Cardiac muscle cell (in vitro differentiated cells and primary cell): ENCODE results near the gene NAA40. TPM values are rescaled to one million over a fixed set of nuclear protein-coding genes. Genes with fewer than 3 reads are reported as not detected.

Source experiments
- DNase-seq, 2 donors: peaks; one replicate each; pipeline versions ENCODE4 v3.0.0 to v3.0.0-alpha.2; 2010 to 2017; ENCODE audit warnings: low read depth in 1 of 2, low spot score in 1 of 2
- H3K27ac ChIP-seq: fragments of 200-600 bp; sonication (generic); 2 replicates; pipeline ENCODE4 v1.5.1; 2016
- H3K27me3 ChIP-seq: fragments of 200-600 bp; sonication (generic); 2 replicates; pipeline ENCODE4 v1.6.0; 2016; ENCODE audit warnings: control low read depth
- H3K36me3 ChIP-seq: fragments of 200-600 bp; sonication (generic); 2 replicates; pipeline ENCODE4 v1.5.1; 2016; ENCODE audit warnings: control low read depth
- H3K4me1 ChIP-seq: fragments of 200-600 bp; sonication (generic); 2 replicates; pipeline ENCODE4 v1.8.1; 2017; ENCODE audit warnings: low read depth, mild to moderate bottlenecking, mixed run types
- H3K4me3 ChIP-seq: fragments of 200-600 bp; sonication (generic); 2 replicates; pipeline ENCODE4 v1.5.1; 2016; ENCODE audit warnings: mild to moderate bottlenecking
- H3K9me3 ChIP-seq: fragments of 200-600 bp; sonication (generic); 2 replicates; pipeline ENCODE4 v1.5.1; 2017; ENCODE audit warnings: low read depth, mild to moderate bottlenecking, control low read depth
- CTCF ChIP-seq: IDR thresholded peaks from 2 replicates; pipeline ENCODE4 v1.5.1; 2012; ENCODE audit warnings: low read depth, mild to moderate bottlenecking, low read length
- polyA plus RNA-seq: library from polyadenylated mRNA; unstranded; fragments of >200 nt; fragmentation: Nextera tagmentation; extraction: Ambion mirVana; gene quantifications from 2 replicates; pipeline ENCODE4 v1.2.1, GENCODE V29; 2016
- total RNA-seq: library from RNA; depleted of rRNA; stranded (reverse); fragments of >200 nt; gene quantifications from 2 replicates; pipeline ENCODE4 v1.2.3, GENCODE V29; 2016

The NAA40 gene
- total and polyA plus RNA-seq, 2 experiments from 2014 or later, result 59.1 to 82.7 TPM

GRCh38 chr11:63896071-63896470 lies 42.7 kb upstream of the NAA40 start:
- no peak for DNase-seq
- H3K36me3 ChIP-seq, result peaks cover 34% of the 10 kb centered on the region

GRCh38 chr11:63897459-63898146 lies 41.2 kb upstream of the NAA40 start:
- H3K27ac ChIP-seq, result no peak overlapping the region
- H3K4me1 ChIP-seq, result no peaks in the 10 kb centered on the region
- no peaks in the 10 kb centered on the region for H3K27me3 ChIP-seq
- H3K4me3 ChIP-seq, result no peak overlapping the region
- TF ChIP-seq CTCF, result no peak
- peaks cover 41% of the 10 kb centered on the region for H3K36me3 ChIP-seq
- no peaks in the 10 kb centered on the region for H3K9me3 ChIP-seq
- no peak for DNase-seq

More at GRCh38 chr11:63896071-63896470, 42.7 kb upstream of the NAA40 start:
- Histone ChIP-seq H3K27me3 (no peaks in the 10 kb centered on the region), H3K4me3 (no peak overlapping the region), H3K4me1 (no peaks in the 10 kb centered on the region), H3K9me3 (no peaks in the 10 kb centered on the region), H3K27ac (no peak overlapping the region)
- TF ChIP-seq CTCF, result no peak

GRCh38 chr11:63901660-63902059 lies 37.1 kb upstream of the NAA40 start:
- H3K9me3 ChIP-seq, result no peaks in the 10 kb centered on the region
- H3K4me3 ChIP-seq, result no peak overlapping the region
- H3K27ac ChIP-seq, result no peak overlapping the region
- peak; percentile 49 for TF ChIP-seq CTCF
- no peaks in the 10 kb centered on the region for H3K4me1 ChIP-seq
- H3K36me3 ChIP-seq, result peaks cover 51% of the 10 kb centered on the region
- peak in 1 of 2 donors; percentile 35 for DNase-seq
- no peaks in the 10 kb centered on the region for H3K27me3 ChIP-seq

GRCh38 chr11:63903884-63904283 lies 34.9 kb upstream of the NAA40 start:
- no peak for DNase-seq
- Histone ChIP-seq H3K27me3 (no peaks in the 10 kb centered on the region), H3K9me3 (no peaks in the 10 kb centered on the region), H3K27ac (no peak overlapping the region), H3K4me1 (peaks cover 18% of the 10 kb centered on the region), H3K4me3 (no peak overlapping the region), H3K36me3 (peaks cover 42% of the 10 kb centered on the region)
- TF ChIP-seq CTCF, result no peak

GRCh38 chr11:63904743-63905142 lies 34.1 kb upstream of the NAA40 start:
- no peak overlapping the region for H3K27ac ChIP-seq
- no peak overlapping the region for H3K4me3 ChIP-seq
- TF ChIP-seq CTCF, result no peak
- H3K27me3 ChIP-seq, result no peaks in the 10 kb centered on the region
- peaks cover 35% of the 10 kb centered on the region for H3K36me3 ChIP-seq
- DNase-seq, result no peak
- H3K9me3 ChIP-seq, result no peaks in the 10 kb centered on the region
- peaks cover 26% of the 10 kb centered on the region for H3K4me1 ChIP-seq
